NCI-H524 treated with DMSO at 0.1 percent for 48 hours (cell line): Measurements from ENCODE around the gene DCAF11.

Source experiments
- DNase-seq: peaks from one replicate; lab custom pipeline; 2025; lab: John Stamatoyannopoulos, UW

Gene DCAF11

DNA sequence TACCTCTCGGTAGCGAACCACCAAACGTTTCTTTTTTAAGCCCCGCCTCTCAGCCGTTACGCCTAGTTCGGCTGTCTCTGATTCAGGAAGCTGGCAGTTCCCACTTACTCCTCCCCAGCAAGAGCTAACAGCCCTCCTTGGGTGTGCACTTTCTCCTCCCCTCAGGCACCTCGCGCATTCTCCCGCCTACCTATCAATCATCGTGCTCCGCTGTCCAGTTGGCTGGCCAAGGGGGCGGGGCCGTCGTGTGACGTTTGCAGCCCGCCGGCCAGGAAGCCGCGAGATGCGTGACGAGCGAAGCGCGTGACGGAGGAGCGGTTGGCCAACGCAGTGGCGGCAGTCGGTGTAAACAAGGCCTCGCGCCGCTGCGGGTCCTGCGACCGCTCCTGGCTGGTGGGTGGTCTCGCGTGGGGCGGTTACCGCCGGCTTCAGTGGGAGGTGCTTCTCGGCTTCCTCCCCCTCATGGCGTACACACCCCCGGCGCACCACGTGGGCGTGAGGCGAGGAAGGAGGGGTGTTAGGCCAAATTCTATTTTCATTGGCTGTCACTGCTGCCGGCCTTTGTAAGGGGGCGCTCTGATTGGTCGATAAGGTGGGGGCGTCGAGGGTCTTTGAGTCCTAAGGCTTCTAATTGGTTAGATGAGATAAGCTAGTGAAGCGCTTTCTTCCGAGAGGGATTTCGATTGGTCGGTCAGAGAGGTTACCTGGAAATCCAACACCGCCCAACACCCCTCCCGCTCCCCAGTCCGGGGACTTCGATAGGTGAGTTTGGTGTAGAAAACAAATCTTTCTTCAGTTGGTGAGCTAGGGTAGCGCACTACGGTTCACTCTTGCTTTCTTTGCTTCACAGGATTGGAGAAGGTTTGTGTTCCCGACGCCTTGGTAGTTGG is at the start of gene DCAF11, which contains the start of gene NRL:
TSS of gene DCAF11 (plus strand) at position 246 of the 890 bp plus-strand sequence. CDS start 818 bp downstream, outside the sequence.
TSS of gene NRL (minus strand) at position 418 of the 890 bp plus-strand sequence. CDS start 32,101 bp downstream, outside the sequence.
- peak; percentile 100 for DNase-seq

DNA sequence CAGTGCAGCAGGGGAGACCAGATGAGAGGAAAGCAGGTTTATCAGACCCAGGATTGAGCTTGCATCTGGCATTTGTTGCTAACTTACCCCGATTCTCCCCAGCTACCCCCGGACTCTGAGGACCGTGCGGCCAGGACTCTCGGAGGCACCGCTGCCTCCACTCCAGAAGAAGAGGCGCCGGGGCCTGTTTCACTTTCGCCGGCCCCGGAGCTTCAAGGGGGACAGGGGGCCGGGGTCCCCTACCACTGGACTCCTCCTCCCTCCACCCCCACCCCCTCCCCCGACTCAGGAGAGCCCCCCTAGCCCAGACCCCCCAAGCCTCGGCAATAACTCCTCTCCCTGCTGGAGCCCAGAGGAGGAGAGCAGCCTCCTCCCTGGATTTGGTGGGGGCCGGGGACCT is 49.7 kb upstream of the DCAF11 start:
- DNase-seq: no peak

DNA sequence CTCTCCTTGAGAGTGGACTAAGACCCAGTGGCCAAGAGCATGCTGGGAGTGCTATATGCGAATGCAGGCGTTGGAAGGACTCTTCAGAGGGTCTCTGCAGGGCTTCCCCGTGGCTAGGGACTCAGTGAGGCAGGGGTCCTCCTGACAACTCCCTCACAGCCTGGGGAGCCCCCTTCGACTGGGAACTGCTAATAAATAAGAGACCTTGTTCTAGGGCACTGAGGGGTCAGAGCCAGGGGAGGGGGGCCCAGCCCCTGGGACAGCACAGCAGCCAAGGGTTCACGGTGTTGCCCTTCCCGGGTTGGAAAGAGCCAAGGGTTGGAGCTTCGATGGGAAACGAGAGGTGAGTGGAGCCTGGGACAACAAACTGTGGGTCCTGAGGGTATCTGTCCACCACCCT is 49.2 kb upstream of the DCAF11 start:
- DNase-seq: no peak

DNA sequence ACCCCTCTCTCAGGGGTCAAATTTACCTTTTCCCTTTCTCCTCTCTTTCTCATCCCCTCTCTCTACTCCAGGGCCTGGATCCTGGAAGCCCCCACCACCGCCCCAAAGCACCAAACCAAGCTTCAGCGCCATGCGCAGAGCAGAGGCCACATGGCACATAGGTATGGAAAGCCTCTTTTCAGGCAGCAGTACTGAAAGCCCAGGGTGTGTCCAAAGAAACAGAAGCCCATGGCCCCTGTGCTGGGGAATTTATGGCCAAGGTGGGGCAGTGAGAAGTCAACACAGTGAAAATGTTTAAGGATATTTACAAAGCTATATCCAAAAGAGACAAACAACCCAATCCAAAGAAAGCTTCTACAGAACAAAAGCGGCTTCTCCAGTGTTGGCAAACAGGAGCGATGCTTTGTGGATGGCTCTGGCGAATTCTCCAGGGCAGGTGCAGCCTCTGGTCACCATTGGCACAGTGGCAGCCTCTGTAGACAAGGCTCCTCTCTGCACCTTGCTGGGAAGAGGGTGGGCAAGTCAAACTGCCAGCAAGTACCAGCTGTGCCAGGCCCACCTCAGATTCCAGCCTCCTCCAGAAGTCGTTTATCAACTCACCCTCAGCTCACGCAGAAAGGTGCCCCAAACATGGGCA is 48.0 kb upstream of the DCAF11 start:
- DNase-seq: no peak

DNA sequence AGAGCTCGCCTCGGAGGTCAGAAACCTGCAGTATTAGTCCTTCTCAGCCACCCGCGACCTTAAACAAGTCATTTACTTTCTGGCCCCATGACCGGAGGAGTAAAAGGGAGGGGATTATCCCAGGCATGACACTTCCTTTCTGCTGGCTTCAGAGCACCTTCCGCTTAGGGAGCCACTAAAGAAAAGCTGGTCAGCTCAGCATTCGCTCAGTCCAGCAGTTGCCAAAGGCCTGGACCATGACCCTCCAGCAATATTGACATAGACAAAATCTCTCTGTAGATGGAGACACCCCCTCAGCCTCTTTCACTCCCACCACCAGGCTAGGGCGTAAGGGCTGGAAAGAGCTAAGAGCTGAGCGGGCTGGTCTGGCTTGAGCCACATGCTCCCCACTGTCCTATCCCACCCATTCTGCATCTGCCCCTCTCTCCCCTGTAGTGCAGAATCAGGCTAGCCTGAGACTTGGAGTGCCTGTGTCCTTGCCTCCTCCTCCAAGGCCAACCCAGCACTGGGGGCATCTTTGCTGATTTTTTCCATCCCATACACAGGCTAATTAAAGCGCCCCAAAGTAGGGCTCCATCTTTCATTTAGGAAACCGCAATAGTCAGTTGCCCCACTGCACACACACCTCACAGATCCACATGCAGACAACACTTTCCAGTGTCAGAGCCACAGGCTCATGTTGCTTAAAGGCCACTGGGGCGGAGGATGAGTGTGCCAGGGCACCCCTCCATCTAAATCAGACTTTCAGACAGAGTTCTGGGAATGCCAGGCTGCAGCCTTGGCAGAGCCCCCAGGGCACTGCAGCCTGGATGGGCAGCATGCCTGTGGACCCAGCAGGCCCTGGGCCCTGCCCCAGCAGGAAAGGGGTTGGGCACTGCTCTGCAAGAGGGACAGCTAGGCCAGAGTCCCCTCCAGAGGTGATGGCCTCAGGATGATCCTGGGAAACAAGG is 47.2 kb upstream of the DCAF11 start:
- DNase-seq: no peak

DNA sequence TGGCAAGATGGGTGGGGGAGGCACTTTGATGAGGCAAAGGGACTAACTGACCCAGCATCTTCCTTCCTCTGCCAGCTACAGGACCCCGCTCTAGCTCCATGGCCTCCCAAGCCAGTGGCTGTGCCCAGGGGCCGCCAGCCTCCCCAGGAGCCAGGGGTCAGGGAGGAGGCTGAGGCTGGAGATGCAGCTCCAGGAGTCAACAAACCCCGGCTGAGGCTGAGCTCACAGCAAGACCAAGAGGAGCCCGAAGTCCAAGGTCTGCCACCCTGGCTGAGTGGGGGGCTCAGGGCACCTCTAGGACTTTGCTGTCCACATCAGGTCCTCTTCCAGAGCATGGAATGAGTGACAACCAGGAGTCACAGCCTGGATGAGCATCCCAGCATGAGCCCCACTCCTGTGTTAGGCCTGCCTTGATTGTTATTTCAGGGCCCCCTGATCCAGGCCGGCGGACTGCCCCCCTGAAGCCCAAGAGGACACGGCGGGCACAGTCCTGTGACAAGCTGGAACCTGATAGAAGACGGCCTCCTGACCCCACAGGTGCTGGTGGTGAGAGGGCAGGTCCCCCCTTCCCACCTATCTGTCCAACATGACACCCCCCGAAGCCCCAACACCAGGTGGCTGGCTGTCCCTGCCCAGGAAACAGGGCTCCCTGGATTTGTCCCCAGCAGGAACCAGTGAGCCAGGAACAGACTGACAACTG is 45.7 kb upstream of the DCAF11 start:
- DNase-seq: no peak

DNA sequence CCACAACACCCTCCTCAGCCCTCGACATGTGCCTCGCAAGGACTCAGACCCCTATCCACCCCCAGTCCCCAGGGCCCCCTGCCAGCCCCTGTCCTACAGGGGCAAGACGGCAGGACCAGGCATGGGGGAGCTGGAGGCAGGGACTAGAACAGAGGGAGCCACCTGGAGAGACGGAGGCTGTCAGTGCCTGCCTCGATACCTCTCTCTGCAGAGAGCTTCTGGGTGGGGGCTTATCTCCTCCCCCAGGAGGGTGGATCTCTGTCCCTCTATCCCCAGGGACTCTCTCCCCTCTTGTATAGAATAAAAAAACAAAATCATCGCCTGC is 45.2 kb upstream of the DCAF11 start:
- no peak for DNase-seq

DNA sequence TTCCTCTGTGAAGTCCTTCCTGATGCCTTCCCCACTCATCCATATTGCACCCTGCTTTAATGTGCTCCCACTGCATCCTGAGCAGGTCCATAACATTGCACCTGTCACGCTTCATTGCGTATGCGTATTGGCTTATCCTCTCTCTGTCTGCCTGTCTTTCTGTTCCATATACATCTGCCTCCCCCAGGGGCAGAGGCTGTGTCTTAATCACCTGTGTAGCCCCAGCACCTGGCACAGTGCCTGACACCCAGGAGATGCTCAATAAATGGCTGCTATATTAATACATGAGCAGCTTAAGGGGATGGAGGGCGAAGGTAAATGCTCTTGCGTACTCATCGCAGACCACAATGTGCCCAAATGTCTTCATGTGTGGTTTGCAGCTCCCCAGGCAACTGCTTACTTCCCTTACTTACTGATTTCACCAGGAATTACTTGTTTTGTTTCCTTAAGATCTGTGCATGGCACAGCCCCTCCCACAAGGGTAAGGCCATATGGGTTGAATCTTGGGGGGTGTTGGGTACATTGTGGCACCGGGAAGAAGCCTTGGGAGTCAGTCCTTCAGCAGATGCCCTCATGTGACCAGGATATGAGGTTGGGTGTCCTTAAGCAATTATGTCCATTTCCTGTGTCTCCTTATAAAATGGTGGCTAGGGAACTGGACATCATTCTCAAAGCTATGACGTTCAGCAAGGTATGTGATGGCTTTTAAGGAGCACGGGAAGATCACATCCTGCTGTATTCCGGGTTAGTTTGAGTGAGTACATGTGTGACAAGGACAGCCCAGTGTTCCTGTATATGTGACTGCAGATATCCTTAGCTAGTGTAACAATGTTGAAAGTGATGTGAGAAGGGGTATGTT is 44.1 kb upstream of the DCAF11 start:
- DNase-seq: peak; percentile 47

DNA sequence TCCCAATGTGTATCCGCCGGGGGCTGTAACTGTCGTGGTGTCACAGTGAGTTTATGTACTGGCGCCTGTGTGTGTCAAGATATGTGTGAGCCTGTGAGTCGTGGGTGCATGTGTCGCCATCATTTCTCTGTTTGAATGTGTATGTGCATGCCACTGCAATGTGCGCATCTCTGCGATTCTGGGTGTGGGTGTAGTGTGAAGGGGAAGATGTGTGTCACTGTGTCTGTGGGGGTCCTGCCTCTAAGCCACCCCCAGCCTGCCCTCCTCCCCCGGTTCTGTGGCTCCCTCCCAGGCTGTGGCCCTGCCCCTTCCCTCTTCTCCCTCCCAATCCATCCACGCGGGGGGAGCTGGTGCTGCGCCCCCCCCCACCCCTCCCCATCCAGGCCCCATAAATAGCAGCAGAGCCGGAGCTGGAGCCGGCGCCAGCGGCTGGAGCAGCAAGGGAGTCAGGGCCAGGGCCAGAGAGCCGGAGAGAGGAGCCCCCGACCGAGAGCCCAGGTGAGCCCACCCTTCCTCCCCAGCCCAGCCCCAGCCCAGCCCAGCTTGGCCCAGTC is 43.4 kb upstream of the DCAF11 start, which contains the start of gene CPNE6:
TSS of gene CPNE6 (plus strand) at position 419 of the 554 bp plus-strand sequence. CDS start 1,375 bp downstream, outside the sequence.
- no peak for DNase-seq

DNA sequence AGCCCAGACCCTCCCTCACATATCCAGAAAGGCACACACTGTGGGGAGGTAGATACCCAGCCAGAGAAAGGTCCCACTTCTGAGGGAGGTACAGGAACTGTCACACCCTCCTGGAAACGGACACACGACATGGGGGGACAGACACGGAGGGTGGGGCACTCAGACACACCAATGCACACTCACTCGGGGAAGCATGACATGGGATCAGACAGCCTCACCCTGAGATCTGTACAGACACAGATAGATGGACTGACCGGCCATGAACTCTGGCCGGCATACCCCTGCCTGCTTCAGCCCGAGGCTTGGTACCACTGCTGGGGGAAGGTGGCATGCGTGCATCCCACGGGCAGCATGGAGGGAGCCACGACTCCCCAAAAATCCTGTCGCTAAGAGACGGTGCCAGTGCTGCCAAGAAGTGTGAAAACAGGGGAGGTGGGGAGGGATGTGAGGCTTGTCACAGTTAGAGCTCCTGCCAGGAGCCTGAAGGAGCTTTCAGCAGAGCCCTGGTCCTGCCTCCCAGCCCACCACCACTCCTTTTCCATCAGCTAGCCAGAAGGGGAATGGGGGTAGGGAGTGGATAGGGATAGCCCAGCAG is 42.6 kb upstream of the DCAF11 start:
- no peak for DNase-seq

DNA sequence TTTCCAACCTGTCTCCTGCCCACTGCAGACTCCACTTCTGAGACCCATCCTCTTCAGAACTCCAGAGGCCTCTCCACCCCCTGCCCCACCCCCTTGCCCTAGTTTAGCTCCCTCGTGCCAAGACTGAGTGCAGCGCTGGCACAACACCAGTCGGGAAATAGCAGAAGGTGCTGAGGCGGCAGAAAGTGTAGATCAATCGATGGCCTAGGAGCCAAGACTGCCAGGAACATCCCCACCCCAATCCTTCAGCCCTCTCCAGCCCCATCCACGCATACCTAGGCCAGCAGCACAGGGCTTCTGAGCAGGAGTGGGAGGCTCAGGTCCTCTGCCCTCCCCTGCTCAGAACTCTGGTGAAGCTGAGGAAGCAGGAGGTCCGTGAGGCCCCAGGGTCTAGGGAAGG is 42.1 kb upstream of the DCAF11 start:
- no peak for DNase-seq

DNA sequence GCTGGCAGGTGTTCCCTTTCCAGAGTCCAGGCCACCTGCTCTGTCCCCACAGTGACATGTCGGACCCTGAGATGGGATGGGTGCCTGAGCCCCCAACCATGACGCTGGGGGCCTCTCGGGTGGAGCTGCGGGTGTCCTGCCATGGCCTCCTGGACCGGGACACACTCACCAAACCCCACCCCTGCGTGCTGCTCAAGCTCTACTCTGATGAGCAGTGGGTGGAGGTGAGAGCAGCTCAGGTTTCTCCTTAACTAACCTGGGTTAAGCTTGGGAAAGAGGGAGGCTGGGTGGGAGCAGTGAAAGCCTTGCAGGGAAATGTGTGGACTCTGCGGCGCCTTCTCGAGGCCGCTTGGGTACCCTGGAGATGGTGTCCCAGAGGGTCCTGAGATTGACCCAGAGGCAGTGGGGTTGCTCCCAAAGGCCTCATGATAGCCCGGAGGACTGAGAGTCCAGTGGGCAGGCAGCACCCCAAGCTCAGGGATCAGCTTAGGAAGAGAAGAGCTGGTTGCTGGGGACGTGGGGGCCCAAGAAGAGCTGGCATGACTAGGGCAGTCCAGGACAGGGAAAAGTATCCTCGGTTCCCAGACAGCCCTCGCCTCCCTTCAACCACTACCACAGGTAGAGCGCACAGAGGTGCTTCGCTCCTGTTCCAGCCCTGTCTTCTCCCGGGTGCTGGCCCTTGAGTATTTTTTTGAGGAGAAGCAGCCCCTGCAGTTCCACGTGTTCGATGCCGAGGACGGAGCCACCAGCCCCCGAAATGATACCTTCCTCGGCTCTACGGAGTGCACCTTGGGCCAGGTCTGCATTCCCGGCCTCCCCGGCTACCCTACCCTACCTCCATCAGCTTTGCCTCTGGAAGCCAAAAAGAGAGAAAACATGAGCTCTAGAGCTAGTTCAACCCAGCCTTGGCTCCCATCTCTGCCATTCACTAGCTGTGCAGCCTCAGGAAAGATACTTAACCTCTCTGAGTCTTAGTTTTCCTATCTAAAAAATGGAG is 41.4 kb upstream of the DCAF11 start:
- DNase-seq: no peak

DNA sequence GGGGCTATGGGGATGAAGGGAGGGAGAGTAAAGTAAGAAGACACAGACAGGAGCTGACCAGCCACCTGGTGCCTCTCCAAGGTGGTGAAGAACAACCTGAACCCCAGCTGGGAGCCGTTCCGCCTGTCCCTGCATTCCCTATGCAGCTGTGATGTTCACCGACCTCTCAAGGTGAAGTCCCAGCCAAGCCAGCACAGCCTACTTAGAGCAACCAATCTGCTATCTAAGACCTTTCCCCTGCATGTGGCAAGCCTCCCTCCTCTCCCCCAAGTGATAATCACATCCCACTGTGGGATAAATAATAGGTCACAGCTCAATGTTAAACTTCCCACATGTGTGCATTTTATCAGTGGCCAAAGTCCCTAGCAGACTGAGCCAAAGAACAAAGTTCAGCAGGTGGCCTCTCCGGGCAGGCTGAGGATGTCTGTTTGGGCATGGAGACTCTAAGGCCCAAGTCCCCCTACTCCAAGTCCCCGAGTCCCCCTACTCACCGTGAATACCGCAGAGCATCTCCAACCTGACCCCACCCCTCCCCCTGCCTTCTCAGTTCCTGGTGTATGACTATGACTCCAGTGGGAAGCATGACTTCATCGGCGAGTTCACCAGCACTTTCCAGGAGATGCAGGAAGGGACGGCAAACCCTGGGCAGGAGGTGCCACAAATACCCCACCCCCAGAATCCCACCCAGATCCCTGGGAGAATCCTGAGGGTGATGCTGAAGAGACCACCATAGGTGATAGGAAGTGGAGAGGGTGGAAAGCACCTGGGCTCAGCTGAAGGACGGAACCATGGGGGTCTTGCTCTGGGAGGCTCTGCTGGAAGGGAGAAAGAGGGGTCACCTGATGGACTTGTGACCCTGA is 39.7 kb upstream of the DCAF11 start:
- no peak for DNase-seq

DNA sequence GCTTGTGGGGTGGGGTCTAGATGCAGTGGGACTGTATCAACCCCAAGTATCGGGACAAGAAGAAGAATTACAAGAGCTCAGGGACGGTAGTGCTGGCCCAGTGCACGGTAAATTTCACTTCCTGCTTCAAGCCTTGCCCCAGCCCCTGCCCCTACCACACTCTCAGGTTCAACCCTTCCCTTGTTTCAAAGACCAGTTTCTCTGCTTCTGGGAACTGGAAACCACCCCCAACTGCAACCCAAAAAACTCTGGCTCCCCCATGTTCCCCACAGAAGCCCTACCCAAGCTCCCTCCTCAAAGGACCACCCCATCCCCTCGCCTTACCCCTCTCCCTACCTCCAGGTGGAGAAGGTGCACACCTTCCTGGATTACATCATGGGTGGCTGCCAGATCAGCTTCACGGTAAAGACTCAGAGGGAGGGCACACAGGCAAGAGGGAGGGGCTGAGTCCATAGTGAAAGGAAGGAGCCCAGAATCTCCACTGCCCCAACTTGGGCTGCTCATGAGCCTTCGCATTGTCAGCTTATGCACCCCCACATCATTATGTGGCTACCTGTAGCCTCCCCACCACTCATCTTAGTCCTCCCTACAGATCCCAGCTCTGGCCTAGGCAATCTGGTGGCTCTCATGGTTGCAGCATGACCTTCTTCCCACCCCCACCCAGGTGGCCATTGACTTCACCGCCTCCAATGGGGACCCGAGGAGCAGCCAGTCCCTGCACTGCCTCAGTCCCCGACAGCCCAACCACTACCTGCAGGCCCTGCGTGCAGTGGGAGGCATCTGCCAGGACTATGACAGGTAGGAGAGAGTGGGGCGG is 38.9 kb upstream of the DCAF11 start:
- no peak for DNase-seq

DNA sequence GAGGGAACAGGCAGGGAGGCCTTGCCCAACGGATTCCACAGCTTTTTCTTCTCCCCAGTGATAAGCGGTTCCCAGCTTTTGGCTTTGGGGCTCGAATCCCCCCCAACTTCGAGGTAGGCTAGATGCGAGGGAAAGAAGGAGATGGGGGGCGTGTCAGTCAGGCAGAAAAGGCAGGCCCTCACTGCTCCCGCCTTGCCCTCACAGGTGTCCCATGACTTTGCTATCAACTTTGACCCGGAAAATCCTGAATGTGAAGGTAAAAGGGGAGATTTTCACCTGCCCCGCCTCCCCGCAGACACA is 38.3 kb upstream of the DCAF11 start:
- no peak for DNase-seq

DNA sequence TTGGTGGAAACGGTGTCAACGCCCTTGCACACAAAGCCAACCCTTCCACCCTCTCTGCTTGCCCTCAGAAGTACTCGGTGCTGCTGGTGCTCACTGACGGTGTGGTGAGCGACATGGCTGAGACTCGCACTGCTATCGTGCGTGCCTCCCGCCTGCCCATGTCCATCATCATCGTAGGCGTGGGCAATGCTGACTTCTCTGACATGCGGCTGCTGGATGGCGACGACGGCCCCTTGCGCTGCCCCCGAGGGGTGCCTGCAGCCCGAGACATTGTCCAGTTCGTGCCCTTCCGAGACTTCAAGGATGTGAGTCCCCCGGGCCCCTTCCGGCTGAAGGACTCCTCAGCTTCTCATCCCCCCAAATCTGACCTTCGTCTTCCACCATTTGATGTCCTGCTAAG is 37.5 kb upstream of the DCAF11 start:
- no peak for DNase-seq

DNA sequence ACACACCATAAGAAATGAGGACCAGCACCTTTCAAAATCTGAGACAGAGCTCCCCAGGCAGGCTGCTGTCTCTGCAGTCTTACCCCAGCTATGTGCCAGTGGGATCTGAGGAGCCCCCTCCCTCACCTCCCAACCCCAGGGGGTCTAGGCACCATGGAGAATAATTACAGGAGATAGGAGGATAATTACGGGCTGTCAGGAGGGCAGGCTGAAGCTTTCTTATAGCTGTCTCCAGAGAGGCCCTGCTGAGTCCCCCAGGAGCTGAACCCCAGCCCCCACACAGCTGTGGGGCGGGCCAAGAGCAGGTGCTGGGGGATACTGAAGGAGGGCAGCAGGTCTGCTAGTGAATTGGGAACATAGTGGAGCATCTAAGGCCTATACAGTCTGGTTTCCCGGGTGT is 36.4 kb upstream of the DCAF11 start:
- DNase-seq: peak; percentile 83
